Measurements from ENCODE around the gene KANSL1. TPM values are rescaled to one million over a fixed set of nuclear protein-coding genes. Genes with fewer than 3 reads are reported as not detected.

The KANSL1 gene
- total and polyA plus RNA-seq, 7 experiments from 2014 or later, result 17.4 to 230 (median 163) TPM

GRCh38 chr17:46169913-46170638 lies 23.2 kb downstream of the KANSL1 start:
- Histone ChIP-seq H3K4me3 (ENCODE audit: low read length) (no peak overlapping the region), H3K27ac (ENCODE audit: low read depth, low read length) (no peak overlapping the region), H3K4me1 (ENCODE audit: control insufficient read depth in 2 of 2, insufficient read depth in 2 of 2, low read length in 2 of 2) (peaks cover 33 to 55% of the 10 kb centered on the region in 2 donors), H3K27me3 (ENCODE audit: control insufficient read depth in 2 of 2, insufficient read depth in 2 of 2, low read length in 2 of 2) (no peaks in the 10 kb centered on the region), H3K36me3 (ENCODE audit: control insufficient read depth in 2 of 3, insufficient read depth in 3 of 3, low read length in 3 of 3) (peaks cover 4 to 29% (median 18%) of the 10 kb centered on the region in 3 experiments), H3K9me3 (ENCODE audit: control insufficient read depth in 2 of 3, low read length in 3 of 3) (no peaks in the 10 kb centered on the region)
- intact Hi-C loops (cut with micrococcal nuclease), result loop anchor here in 1 of 2 donors (1.0 to 2.0 kb wide), 3 partner anchors 10 to 17 kb away; no protein-coding TSS in a partner anchor
- POLR2A ChIA-PET, result no interaction called here
- H3K27me3 Mint-ChIP-seq, result no peaks in the 10 kb centered on the region
- peak overlapping the region in 8 of 10 donors; percentile 2 to 76 (median 36) for H3K4me3 Mint-ChIP-seq
- peaks cover 53 to 92% (median 84%) of the 10 kb centered on the region in 7 donors for H3K4me1 Mint-ChIP-seq
- H3K9me3 Mint-ChIP-seq, result no peaks in the 10 kb centered on the region
- no peak for ATAC-seq
- peak overlapping the region in 8 of 9 donors; percentile 1 to 66 (median 52) for H3K27ac Mint-ChIP-seq
- H3K36me3 Mint-ChIP-seq, result peaks cover 12 to 47% (median 23%) of the 10 kb centered on the region in 5 donors
- CTCF ChIA-PET, result interaction anchor here (0.7 kb wide), 1 partner anchor 127 kb away, joined by 4 read pairs; no protein-coding TSS in a partner anchor
- no peak for DNase-seq

- ChIA-PET CTCF (interaction anchor here (0.7 to 1.1 kb wide), 3 partner anchors 10 to 68 kb away, joined by 3 read pairs; no protein-coding TSS in a partner anchor), POLR2A (interaction anchor here (0.8 kb wide), 1 partner anchor 19 kb away, joined by 3 read pairs; no protein-coding TSS in a partner anchor)
- Histone ChIP-seq H3K36me3 (ENCODE audit: control insufficient read depth in 2 of 3, insufficient read depth in 3 of 3, low read length in 3 of 3) (peaks cover 4 to 29% (median 18%) of the 10 kb centered on the region in 3 experiments), H3K4me3 (ENCODE audit: low read length) (no peak overlapping the region), H3K9me3 (ENCODE audit: control insufficient read depth in 2 of 3, low read length in 3 of 3) (no peaks in the 10 kb centered on the region), H3K27me3 (ENCODE audit: control insufficient read depth in 2 of 2, insufficient read depth in 2 of 2, low read length in 2 of 2) (no peaks in the 10 kb centered on the region), H3K27ac (ENCODE audit: low read depth, low read length) (no peak overlapping the region), H3K4me1 (ENCODE audit: control insufficient read depth in 2 of 2, insufficient read depth in 2 of 2, low read length in 2 of 2) (peaks cover 40 to 55% of the 10 kb centered on the region in 2 donors)
- Mint-ChIP-seq H3K36me3 (peaks cover 12 to 49% (median 29%) of the 10 kb centered on the region in 5 donors), H3K9me3 (no peaks in the 10 kb centered on the region), H3K27ac (peak overlapping the region in 8 of 9 donors; percentile 6 to 76 (median 46)), H3K4me3 (peak overlapping the region in 8 of 10 donors; percentile 36 to 54 (median 48)), H3K27me3 (no peaks in the 10 kb centered on the region), H3K4me1 (peaks cover 63 to 92% (median 86%) of the 10 kb centered on the region in 7 donors)
- no peak for ATAC-seq
- intact Hi-C loops (cut with micrococcal nuclease), result loop anchor here in 1 of 2 donors (2.0 kb wide), 1 partner anchor 15 kb away; no protein-coding TSS in a partner anchor
- no peak for DNase-seq
These were observed 25.2 kb downstream of the KANSL1 start for GRCh38 chr17:46167826-46168569.

- Histone ChIP-seq H3K27me3 (ENCODE audit: control insufficient read depth in 2 of 2, insufficient read depth in 2 of 2, low read length in 2 of 2) (no peaks in the 10 kb centered on the region), H3K36me3 (ENCODE audit: control insufficient read depth in 2 of 3, insufficient read depth in 3 of 3, low read length in 3 of 3) (peaks cover 4 to 29% (median 18%) of the 10 kb centered on the region in 3 experiments), H3K27ac (ENCODE audit: low read depth, low read length) (no peak overlapping the region), H3K4me1 (ENCODE audit: control insufficient read depth in 2 of 2, insufficient read depth in 2 of 2, low read length in 2 of 2) (peaks cover 40 to 58% of the 10 kb centered on the region in 2 donors), H3K4me3 (ENCODE audit: low read length) (no peak overlapping the region), H3K9me3 (ENCODE audit: control insufficient read depth in 2 of 3, low read length in 3 of 3) (no peaks in the 10 kb centered on the region)
- DNase-seq (no peak), ATAC-seq (no peak)
- Mint-ChIP-seq H3K27me3 (no peaks in the 10 kb centered on the region), H3K27ac (peak overlapping the region in 5 of 9 donors; percentile 16 to 76 (median 46)), H3K36me3 (peaks cover 12 to 51% (median 31%) of the 10 kb centered on the region in 5 donors), H3K9me3 (no peaks in the 10 kb centered on the region), H3K4me3 (peak overlapping the region in 6 of 10 donors; percentile 0 to 53 (median 28)), H3K4me1 (peaks cover 66 to 93% (median 86%) of the 10 kb centered on the region in 7 donors)
- ChIA-PET POLR2A (interaction anchor here (0.8 kb wide), 1 partner anchor 19 kb away, joined by 3 read pairs; no protein-coding TSS in a partner anchor), CTCF (interaction anchor here (0.7 to 0.9 kb wide), 3 partner anchors 11 to 45 kb away, joined by 3 read pairs; no protein-coding TSS in a partner anchor)
- intact Hi-C loops (cut with micrococcal nuclease), result no loop called here
These were observed 26.0 kb downstream of the KANSL1 start for GRCh38 chr17:46167267-46167666.

GRCh38 chr17:46166692-46167249 lies 26.5 kb downstream of the KANSL1 start:
- Histone ChIP-seq H3K9me3 (ENCODE audit: control insufficient read depth in 2 of 3, low read length in 3 of 3) (no peaks in the 10 kb centered on the region), H3K27ac (ENCODE audit: low read depth, low read length) (no peak overlapping the region), H3K36me3 (ENCODE audit: control insufficient read depth in 2 of 3, insufficient read depth in 3 of 3, low read length in 3 of 3) (peaks cover 4 to 24% (median 14%) of the 10 kb centered on the region in 3 experiments), H3K4me3 (ENCODE audit: low read length) (no peak overlapping the region), H3K4me1 (ENCODE audit: control insufficient read depth in 2 of 2, insufficient read depth in 2 of 2, low read length in 2 of 2) (peaks cover 43 to 61% of the 10 kb centered on the region in 2 donors), H3K27me3 (ENCODE audit: control insufficient read depth in 2 of 2, insufficient read depth in 2 of 2, low read length in 2 of 2) (no peaks in the 10 kb centered on the region)
- Mint-ChIP-seq H3K36me3 (peaks cover 12 to 51% (median 30%) of the 10 kb centered on the region in 5 donors), H3K4me3 (peak overlapping the region in 8 of 10 donors; percentile 35 to 70 (median 50)), H3K9me3 (no peaks in the 10 kb centered on the region), H3K4me1 (peaks cover 64 to 93% (median 87%) of the 10 kb centered on the region in 7 donors), H3K27me3 (no peaks in the 10 kb centered on the region), H3K27ac (peak overlapping the region in 7 of 9 donors; percentile 16 to 76 (median 45))
- POLR2A ChIA-PET, result interaction anchor here (0.7 to 0.8 kb wide), 2 partner anchors 10 to 16 kb away, joined by 4 to 5 read pairs; no protein-coding TSS in a partner anchor
- CTCF ChIA-PET, result interaction anchor here (0.6 to 0.9 kb wide), 3 partner anchors 12 to 559 kb away, joined by 3 read pairs; no protein-coding TSS in a partner anchor
- DNase-seq, result no peak
- intact Hi-C loops (cut with micrococcal nuclease), result no loop called here
- ATAC-seq, result no peak

- Mint-ChIP-seq H3K4me1 (peaks cover 61 to 92% (median 84%) of the 10 kb centered on the region in 7 donors), H3K9me3 (no peaks in the 10 kb centered on the region), H3K36me3 (peaks cover 0 to 27% (median 13%) of the 10 kb centered on the region in 5 donors), H3K27me3 (no peaks in the 10 kb centered on the region), H3K4me3 (peak overlapping the region in 8 of 10 donors; percentile 27 to 76 (median 53)), H3K27ac (peak overlapping the region in 8 of 9 donors; percentile 8 to 88 (median 30))
- DNase-seq (no peak), ATAC-seq (no peak)
- H3K4me1 ChIP-seq (ENCODE audit: control insufficient read depth in 2 of 2, insufficient read depth in 2 of 2, low read length in 2 of 2), result peaks cover 51 to 53% of the 10 kb centered on the region in 2 donors
- no peaks in the 10 kb centered on the region for H3K27me3 ChIP-seq (ENCODE audit: control insufficient read depth in 2 of 2, insufficient read depth in 2 of 2, low read length in 2 of 2)
- H3K9me3 ChIP-seq (ENCODE audit: control insufficient read depth in 2 of 3, low read length in 3 of 3), result no peaks in the 10 kb centered on the region
- H3K4me3 ChIP-seq (ENCODE audit: low read length), result no peak overlapping the region
- POLR2A ChIA-PET, result interaction anchor here (1.0 to 1.7 kb wide), 3 partner anchors 12 to 55 kb away, joined by 3 to 7 read pairs (median 3); no protein-coding TSS in a partner anchor
- CTCF ChIA-PET, result interaction anchor here (0.6 to 1.3 kb wide), 3 partner anchors 23 to 288 kb away, joined by 3 to 4 read pairs (median 3); partner anchors contain the start of gene KANSL1
- no peaks in the 10 kb centered on the region for H3K36me3 ChIP-seq (ENCODE audit: control insufficient read depth in 2 of 3, insufficient read depth in 3 of 3, low read length in 3 of 3)
- no peak overlapping the region for H3K27ac ChIP-seq (ENCODE audit: low read depth, low read length)
- intact Hi-C loops (cut with micrococcal nuclease), result no loop called here
These were observed 29.2 kb downstream of the KANSL1 start for GRCh38 chr17:46163929-46164594.
